Right atrium auricular region (tissue), 2 donors: Measurements from ENCODE around the gene DLGAP4. TPM values are rescaled to one million over a fixed set of nuclear protein-coding genes. Genes with fewer than 3 reads are reported as not detected.

Experiments used
- DNase-seq: peaks from one replicate; pipeline ENCODE4 v3.0.0-alpha.2; 2019; ENCODE audit warnings: low spot score
- H3K27ac ChIP-seq, 2 donors: fragments of 200-600 bp; sonication (generic); 1 replicate in 1 of 2; 2 replicates in 1 of 2; pipeline ENCODE4 v1.5.1; 2016 to 2019
- H3K27me3 ChIP-seq, 2 donors: fragments of 200-600 bp; sonication (generic); one replicate each; pipeline versions ENCODE4 v1.5.1 to v1.6.0; 2017 to 2019
- H3K36me3 ChIP-seq: fragments of 200-600 bp; sonication (generic); one replicate; pipeline ENCODE4 v1.5.1; 2016
- H3K4me1 ChIP-seq, 2 donors: fragments of 200-600 bp; sonication (generic); one replicate each; pipeline versions ENCODE4 v1.5.1 to v1.6.0; 2017 to 2019
- H3K4me3 ChIP-seq, 2 donors: fragments of 200-600 bp; sonication (generic); 1 replicate in 1 of 2; 2 replicates in 1 of 2; pipeline ENCODE4 v1.5.1; 2017 to 2019; ENCODE audit warnings: mild to moderate bottlenecking in 1 of 2, moderate library complexity in 1 of 2
- H3K9me3 ChIP-seq, 2 donors: fragments of 200-600 bp; sonication (generic); one replicate each; pipeline ENCODE4 v1.5.1; 2019
- total RNA-seq, 2 donors: library from RNA; depleted of rRNA; stranded (reverse); fragments of >200 nt; gene quantifications; one replicate each; pipeline ENCODE4 v1.1.0, GENCODE V29; 2016
- TF ChIP-seq, protein P1 (sequence below), 2 donors: fragments of 200-600 bp; sonication (generic); IDR thresholded peaks; one replicate each; pipeline ENCODE4 v1.5.1; 2019; ENCODE audit warnings: antibody characterized with exemption in 2 of 2

The DLGAP4 gene
- total RNA-seq, 2 donors from 2014 or later, result 30.0 to 50.2 TPM

DNA sequence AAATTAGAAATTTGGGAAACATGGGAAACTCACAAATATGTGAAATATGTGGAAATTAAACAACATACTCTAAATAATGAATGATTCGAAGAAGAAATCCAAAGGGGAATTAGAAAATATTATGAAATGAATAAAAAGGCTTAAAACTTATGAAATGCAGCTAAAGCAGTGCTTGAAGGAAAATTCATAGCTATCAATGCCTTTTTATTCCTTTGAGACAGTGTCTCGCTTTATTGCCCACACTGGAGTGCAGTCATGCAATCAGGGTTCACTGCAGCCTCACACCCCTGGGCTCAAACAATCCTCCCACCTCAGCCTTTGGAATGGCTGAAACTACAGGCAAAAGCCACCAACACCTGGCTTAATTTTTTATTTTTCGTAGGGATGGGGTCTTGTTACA is 259.4 kb downstream of the DLGAP4 start:
- TF ChIP-seq, protein P1, sequence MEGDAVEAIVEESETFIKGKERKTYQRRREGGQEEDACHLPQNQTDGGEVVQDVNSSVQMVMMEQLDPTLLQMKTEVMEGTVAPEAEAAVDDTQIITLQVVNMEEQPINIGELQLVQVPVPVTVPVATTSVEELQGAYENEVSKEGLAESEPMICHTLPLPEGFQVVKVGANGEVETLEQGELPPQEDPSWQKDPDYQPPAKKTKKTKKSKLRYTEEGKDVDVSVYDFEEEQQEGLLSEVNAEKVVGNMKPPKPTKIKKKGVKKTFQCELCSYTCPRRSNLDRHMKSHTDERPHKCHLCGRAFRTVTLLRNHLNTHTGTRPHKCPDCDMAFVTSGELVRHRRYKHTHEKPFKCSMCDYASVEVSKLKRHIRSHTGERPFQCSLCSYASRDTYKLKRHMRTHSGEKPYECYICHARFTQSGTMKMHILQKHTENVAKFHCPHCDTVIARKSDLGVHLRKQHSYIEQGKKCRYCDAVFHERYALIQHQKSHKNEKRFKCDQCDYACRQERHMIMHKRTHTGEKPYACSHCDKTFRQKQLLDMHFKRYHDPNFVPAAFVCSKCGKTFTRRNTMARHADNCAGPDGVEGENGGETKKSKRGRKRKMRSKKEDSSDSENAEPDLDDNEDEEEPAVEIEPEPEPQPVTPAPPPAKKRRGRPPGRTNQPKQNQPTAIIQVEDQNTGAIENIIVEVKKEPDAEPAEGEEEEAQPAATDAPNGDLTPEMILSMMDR (IDR thresholded peaks at IDR 0.05), result no peak
- Histone ChIP-seq H3K27me3 (no peaks in the 10 kb centered on the region), H3K4me1 (no peaks in the 10 kb centered on the region), H3K9me3 (peaks cover 0 to 8% of the 10 kb centered on the region in 2 donors), H3K36me3 (no peaks in the 10 kb centered on the region), H3K4me3 (no peak overlapping the region), H3K27ac (no peak overlapping the region)
- DNase-seq, result no peak

DNA sequence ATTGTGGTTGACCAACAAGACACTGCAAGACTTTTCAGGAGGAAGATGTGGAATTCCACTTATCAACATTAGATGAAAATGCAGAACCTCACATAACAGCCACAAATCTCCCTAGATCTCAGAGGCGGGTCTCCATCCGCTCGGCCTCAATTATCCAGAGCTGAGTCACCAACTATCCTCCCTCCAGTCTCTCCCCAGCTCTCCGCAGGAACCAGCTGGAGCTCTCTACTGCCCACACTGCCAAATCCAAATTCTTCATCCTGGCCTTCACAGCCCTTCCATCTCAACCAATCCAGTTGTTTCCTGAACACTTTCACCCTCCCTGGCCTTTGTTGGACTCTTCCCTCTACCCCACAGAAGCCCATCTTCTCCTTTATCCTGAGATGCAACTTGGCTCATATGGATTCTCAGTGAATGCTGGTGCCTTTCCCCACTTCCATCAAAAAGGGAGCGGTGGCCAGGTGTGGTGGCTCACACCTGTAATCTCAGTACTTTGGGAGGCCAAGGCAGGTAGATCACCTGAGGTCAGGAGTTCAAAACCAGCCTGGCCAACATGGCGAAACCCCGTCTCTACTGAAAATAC is 263.8 kb downstream of the DLGAP4 start:
- peaks cover 0 to 19% of the 10 kb centered on the region in 2 donors for H3K4me1 ChIP-seq
- no peak overlapping the region for H3K27ac ChIP-seq
- no peaks in the 10 kb centered on the region for H3K36me3 ChIP-seq
- no peaks in the 10 kb centered on the region for H3K27me3 ChIP-seq
- TF ChIP-seq, protein P1 (IDR thresholded peaks at IDR 0.05), result no peak
- H3K4me3 ChIP-seq, result no peak overlapping the region
- no peak for DNase-seq
- peaks cover 0 to 8% of the 10 kb centered on the region in 2 donors for H3K9me3 ChIP-seq

DNA sequence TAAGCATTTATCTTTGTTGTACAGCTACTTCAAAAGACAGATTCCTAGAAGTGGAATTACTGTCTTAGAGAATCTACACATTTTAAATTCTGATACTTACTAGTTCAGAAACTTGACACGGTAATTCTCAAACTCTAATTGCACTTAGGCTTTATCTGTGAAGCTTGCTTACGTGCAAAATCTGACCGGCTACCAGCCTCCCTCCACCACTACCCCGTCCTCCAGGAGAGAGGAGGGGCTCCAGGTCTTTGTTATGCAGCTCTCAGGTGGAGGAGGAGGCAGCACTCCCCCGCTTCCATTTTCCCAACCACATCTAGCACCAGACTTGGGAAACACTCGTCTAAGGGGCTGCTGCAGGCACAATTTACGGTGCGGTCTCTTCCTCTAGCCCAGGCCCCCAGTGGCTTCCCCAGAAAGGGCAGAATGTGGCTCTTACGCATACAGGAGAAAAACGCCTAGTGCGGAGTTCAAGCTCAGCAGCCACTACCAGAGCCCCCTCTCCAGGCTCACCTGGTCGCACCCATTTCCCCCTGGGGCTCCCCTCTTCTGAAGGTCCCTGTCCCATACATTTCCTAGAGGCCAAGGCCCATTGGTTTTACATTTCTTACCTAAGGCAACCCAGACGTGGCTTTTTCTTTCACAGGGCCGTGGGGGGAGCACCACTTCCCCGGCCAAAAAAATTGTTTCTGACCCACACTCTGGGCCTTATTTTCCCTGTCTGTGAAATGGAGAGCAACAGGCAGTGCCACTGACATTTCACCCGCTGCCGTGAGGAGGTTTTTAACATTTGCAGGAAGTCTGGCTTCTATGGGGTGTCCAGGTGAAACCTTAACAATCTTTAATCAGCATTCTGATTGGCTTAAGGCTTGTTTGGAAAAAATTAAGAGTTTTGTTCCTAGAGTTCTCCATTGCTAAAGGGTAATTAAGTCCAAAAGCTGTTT is 265.7 kb downstream of the DLGAP4 start:
- H3K27me3 ChIP-seq, result no peaks in the 10 kb centered on the region
- no peak for DNase-seq
- TF ChIP-seq, protein P1 (IDR thresholded peaks at IDR 0.05), result no peak
- no peaks in the 10 kb centered on the region for H3K36me3 ChIP-seq
- peaks cover 0 to 33% of the 10 kb centered on the region in 2 donors for H3K4me1 ChIP-seq
- H3K9me3 ChIP-seq, result no peaks in the 10 kb centered on the region
- H3K27ac ChIP-seq, result peak overlapping the region; percentile 91 to 94
- no peak overlapping the region for H3K4me3 ChIP-seq

DNA sequence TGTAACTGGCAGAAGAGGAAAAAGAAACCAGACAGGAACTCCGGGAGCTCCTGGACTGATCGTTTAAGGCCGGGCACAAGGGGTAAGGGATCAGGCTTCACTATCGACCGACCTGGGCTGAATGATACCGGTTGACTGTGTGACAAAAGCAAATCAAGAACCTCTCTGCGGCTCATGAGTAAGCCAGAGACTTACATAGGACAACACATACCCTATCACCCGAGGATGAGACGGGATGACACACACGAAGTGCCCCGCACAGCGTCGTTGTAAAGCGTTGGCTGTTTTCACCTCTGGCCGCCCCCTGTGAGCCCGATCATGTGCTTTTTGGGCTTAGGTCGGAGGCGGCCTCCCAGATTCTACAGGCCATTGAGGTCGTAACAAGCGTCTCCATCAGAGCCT is 266.6 kb downstream of the DLGAP4 start:
- DNase-seq, result no peak
- no peaks in the 10 kb centered on the region for H3K9me3 ChIP-seq
- H3K36me3 ChIP-seq, result no peaks in the 10 kb centered on the region
- H3K27ac ChIP-seq, result peak overlapping the region; percentile 91 to 94
- H3K4me3 ChIP-seq, result peak overlapping the region; percentile 88 to 91
- no peaks in the 10 kb centered on the region for H3K27me3 ChIP-seq
- TF ChIP-seq, protein P1 (IDR thresholded peaks at IDR 0.05), result no peak
- H3K4me1 ChIP-seq, result peaks cover 0 to 33% of the 10 kb centered on the region in 2 donors

DNA sequence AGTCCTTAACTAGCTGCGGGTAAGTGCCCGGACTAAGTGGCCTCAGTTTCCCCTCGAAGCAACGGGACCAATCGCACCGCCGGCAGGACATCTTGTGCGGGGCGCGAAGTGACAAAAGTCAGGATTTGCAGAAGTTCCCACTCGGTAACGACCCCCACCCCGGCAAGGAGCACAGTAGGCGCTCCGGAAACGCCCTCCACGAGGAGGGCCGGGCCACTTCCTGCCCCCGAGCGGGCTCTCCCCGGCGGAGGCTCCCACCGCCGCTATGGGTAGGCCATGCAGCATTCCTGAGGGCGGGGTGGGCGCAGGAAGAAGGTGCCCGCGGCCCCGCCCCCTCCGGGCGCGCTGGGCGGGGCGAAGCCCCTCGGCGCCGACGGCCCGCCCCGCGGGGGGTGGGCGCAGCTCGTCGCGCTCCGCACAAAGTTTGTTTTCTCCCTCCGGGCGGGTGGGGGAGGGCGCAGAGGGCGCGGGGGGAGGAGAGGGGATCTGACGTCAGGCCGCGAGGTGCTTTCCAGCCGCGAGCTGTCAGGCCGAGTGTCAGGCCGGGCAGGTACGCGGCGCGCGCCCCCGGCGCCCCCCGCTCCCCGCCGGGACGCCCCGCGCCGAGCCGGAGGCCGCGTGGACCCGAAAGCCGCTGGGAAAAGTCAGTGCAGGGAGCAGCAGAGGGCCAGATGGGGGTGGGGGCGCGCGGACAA is 267.1 kb downstream of the DLGAP4 start, which contains the start of gene TGIF2:
TSS of gene TGIF2 (plus strand) at position 495 of the 695 bp plus-strand sequence. CDS start 5,178 bp downstream, outside the sequence.
- DNase-seq, result peak; percentile 83
- TF ChIP-seq, protein P1 (IDR thresholded peaks at IDR 0.05), result no peak
- Histone ChIP-seq H3K4me3 (peak within 1 kb of the TSS; percentile 88 to 91), H3K27me3 (no peaks in the 10 kb centered on the region), H3K36me3 (no peaks in the 10 kb centered on the region), H3K4me1 (peaks cover 0 to 33% of the 10 kb centered on the region in 2 donors), H3K27ac (peak within 1 kb of the TSS; percentile 91 to 94), H3K9me3 (no peaks in the 10 kb centered on the region)
